GM12878 (cell line): ENCODE results near the gene ZNF341. TPM values are rescaled to one million over a fixed set of nuclear protein-coding genes. Genes with fewer than 3 reads are reported as not detected.

Source experiments
- ATAC-seq: fragments of 200-7000 bp; cut with Tn5 transposase; 3 replicates; pipeline ENCODE4 v1.9.1; 2020; ENCODE audit warnings: mild to moderate bottlenecking, moderate library complexity
- BruUV-seq: library from RNA; stranded (reverse); fragments of 400-500 nt; replicated peaks from 2 replicates; lab custom pipeline; 2021; lab: Mats Ljungman, UMichigan
- CTCF ChIA-PET: fragments of 300-600 bp; sonication (Branson Sonifier 250); formaldehyde crosslinking; extraction: SDS; loops from one replicate; lab custom pipeline; 2021; ENCODE audit warnings: inconsistent platforms; lab: Yijun Ruan, JAX
- POLR2A ChIA-PET: fragments of 350-600 bp; formaldehyde crosslinking; extraction: SDS; loops from one replicate; lab custom pipeline; 2021; ENCODE audit warnings: inconsistent platforms; lab: Charles Lee
- RAD21 ChIA-PET: fragments of 300-600 bp; sonication (Branson Sonifier 250); formaldehyde crosslinking; loops from one replicate; lab custom pipeline; 2023; ENCODE audit warnings: antibody characterized with exemption; ENCODE audit not compliant: unreplicated experiment; lab: Charles Lee
- SMC1A ChIA-PET: fragments of 300-600 bp; sonication (Branson Sonifier 250); formaldehyde crosslinking; loops from one replicate; lab custom pipeline; 2023; ENCODE audit not compliant: unreplicated experiment, uncharacterized antibody; lab: Charles Lee
- DNase-seq: peaks from one replicate; pipeline ENCODE4 v3.0.0-alpha.2; 2011; ENCODE audit warnings: low read depth, low spot score
- FAIRE-seq: peaks from 3 replicates; lab custom pipeline; 2011; peaks lifted over from hg19 to GRCh38; lab: Jason Lieb, UNC
- H2AFZ ChIP-seq: 2 replicates; pipeline ENCODE4 v1.6.0; 2011; ENCODE audit warnings: low read depth, low read length, control low read depth; ENCODE audit not compliant: control insufficient read depth
- H3K27ac ChIP-seq: 2 replicates; pipeline ENCODE4 v1.5.1; 2011; ENCODE audit warnings: control low read depth; ENCODE audit not compliant: control insufficient read depth, insufficient read depth
- H3K27me3 ChIP-seq, 2 experiments: replicated peaks in 1 of 2; 2 replicates each; pipeline versions ENCODE4 v1.6.0 to v1.6.1; 2011; ENCODE audit warnings: low read length in 1 of 2; ENCODE audit not compliant: control insufficient read depth in 2 of 2, insufficient read depth in 2 of 2
- H3K36me3 ChIP-seq, 2 experiments: 2 replicates each; pipeline ENCODE4 v1.5.1; 2011; ENCODE audit warnings: low read length in 1 of 2; ENCODE audit not compliant: control insufficient read depth in 2 of 2, insufficient read depth in 2 of 2
- H3K4me1 ChIP-seq: 2 replicates; pipeline ENCODE4 v1.6.1; 2011; ENCODE audit warnings: mild to moderate bottlenecking, low read length, moderate library complexity, mixed read lengths; ENCODE audit not compliant: control insufficient read depth, insufficient read depth
- H3K4me2 ChIP-seq: 2 replicates; pipeline ENCODE4 v1.6.0; 2011; ENCODE audit warnings: control low read depth; ENCODE audit not compliant: control insufficient read depth, insufficient read depth
- H3K4me3 ChIP-seq: fragments of 200-600 bp; sonication (generic); 2 replicates; pipeline ENCODE4 v1.5.1; 2016
- H3K79me2 ChIP-seq: 2 replicates; pipeline ENCODE4 v1.6.0; 2011; ENCODE audit warnings: low read length; ENCODE audit not compliant: control insufficient read depth, insufficient read depth
- H3K9ac ChIP-seq: 2 replicates; pipeline ENCODE4 v1.8.0; 2011; ENCODE audit warnings: low read length, control low read depth, mixed read lengths; ENCODE audit not compliant: control insufficient read depth, insufficient read depth
- H3K9me3 ChIP-seq: replicated peaks from 3 replicates; pipeline ENCODE4 v1.5.1; 2011; ENCODE audit warnings: mild to moderate bottlenecking, low read length; ENCODE audit not compliant: control insufficient read depth, insufficient read depth
- H4K20me1 ChIP-seq: 2 replicates; pipeline ENCODE4 v1.6.0; 2011; ENCODE audit not compliant: control insufficient read depth, insufficient read depth
- BCL11A ChIP-seq: IDR thresholded peaks from 2 replicates; pipeline ENCODE4 v1.6.1; 2011; ENCODE audit warnings: low read depth, low read length
- CREB1 ChIP-seq: IDR thresholded peaks from 2 replicates; pipeline ENCODE4 v1.6.1; 2012; ENCODE audit warnings: low read depth, mild to moderate bottlenecking, inconsistent platforms
- CREM ChIP-seq: IDR thresholded peaks from 2 replicates; pipeline ENCODE4 v1.6.1; 2014; ENCODE audit warnings: antibody characterized with exemption, low read depth
- FOXK2 ChIP-seq: fragments of 450-650 bp; IDR thresholded peaks from 2 replicates; pipeline ENCODE4 v1.6.1; 2017; ENCODE audit warnings: mild to moderate bottlenecking, moderate library complexity
- HDGF ChIP-seq: fragments of 450-650 bp; IDR thresholded peaks from 2 replicates; pipeline ENCODE4 v1.6.1; 2016; ENCODE audit warnings: antibody characterized with exemption
- JUNB ChIP-seq: IDR thresholded peaks from 2 replicates; pipeline ENCODE4 v1.6.1; 2016; ENCODE audit warnings: antibody characterized with exemption, mild to moderate bottlenecking
- MTA2 ChIP-seq: fragments of 450-650 bp; IDR thresholded peaks from 2 replicates; pipeline ENCODE4 v1.6.1; 2016; ENCODE audit warnings: low read depth, mild to moderate bottlenecking, moderate library complexity
- SMAD1 ChIP-seq: fragments of 450-650 bp; IDR thresholded peaks from 2 replicates; pipeline ENCODE4 v1.6.1; 2018; ENCODE audit warnings: mild to moderate bottlenecking, low read depth; ENCODE audit not compliant: partially characterized antibody
- TCF3 ChIP-seq: IDR thresholded peaks from 2 replicates; pipeline ENCODE4 v1.6.1; 2012; ENCODE audit warnings: low read depth, mild to moderate bottlenecking, low read length, borderline replicate concordance; ENCODE audit not compliant: insufficient read depth
- USF1 ChIP-seq: IDR thresholded peaks from 2 replicates; pipeline ENCODE4 v1.6.1; 2011; ENCODE audit warnings: borderline replicate concordance, low read depth, mild to moderate bottlenecking, moderate library complexity, mixed read lengths, low read length; ENCODE audit not compliant: insufficient read depth; ENCODE audit errors: extremely low read length
- WRNIP1 ChIP-seq: IDR thresholded peaks from 2 replicates; pipeline ENCODE4 v1.6.1; 2011; ENCODE audit warnings: low read depth, low read length, improper control_type of control experiment, borderline replicate concordance
- WGBS: methylation state at CpG from one replicate; pipeline ENCODE4 v1.1.6; 2016; ENCODE audit warnings: low lambda C conversion rate; ENCODE audit not compliant: insufficient replicate concordance, insufficient coverage; ENCODE audit errors: missing lambda C conversion rate; 5-methylcytosine and 5-hydroxymethylcytosine counted together
- in situ Hi-C: fragments of 300-500 bp; cut with MboI; formaldehyde crosslinking; loops from 9 replicates; pipeline ENCODE4 v1.14.3; 2018; ENCODE audit warnings: mixed read lengths
- intact Hi-C: fragments of 100-400 bp; cut with micrococcal nuclease; formaldehyde crosslinking; loops from one replicate; pipeline ENCODE4 v1.14.2; 2022; ENCODE audit not compliant: unreplicated experiment
- polyA plus RNA-seq, 11 experiments: library from polyadenylated mRNA; depleted of rRNA in 4 of 11; unstranded in 6 of 11; stranded (reverse) in 5 of 11; fragments of >200 nt; fragmentation: Nextera tagmentation in 4 of 11; fragmentation: Illumina TruSeq in 1 of 11; extraction: Ambion mirVana in 4 of 11; extraction: Trizol in 1 of 11; gene quantifications; 1 replicate in 1 of 11; 2 replicates in 10 of 11; pipeline versions ENCODE4 v1.2.1 to v1.2.3, GENCODE V29; 2011 to 2016; ENCODE audit warnings: inconsistent platforms in 2 of 11, missing spikeins in 2 of 11, low read depth in 1 of 11
- total RNA-seq, 4 experiments: library from RNA; depleted of rRNA in 3 of 4; stranded (reverse); fragments of >200 nt in 3 of 4; fragmentation: Illumina TruSeq in 1 of 4; extraction: Trizol in 1 of 4; gene quantifications; 2 replicates each; pipeline versions ENCODE4 v1.2.1 to v1.2.3, GENCODE V29; 2013 to 2021
- TF ChIP-seq, protein P1 (sequence below): IDR thresholded peaks from 2 replicates; pipeline ENCODE4 v1.6.1; 2011; ENCODE audit warnings: low read depth, mild to moderate bottlenecking, low read length, moderate library complexity, borderline replicate concordance; ENCODE audit errors: extremely low read depth

Gene ZNF341
- total and polyA plus RNA-seq, 10 of the 15 experiments (the other 5 are each of a cell fraction or from before 2014, with no cell fraction given) = 0.18 to 5.0 (median 2.6) TPM

- POLR2A ChIA-PET = interaction anchor here (0.6 kb wide), 3 partner anchors 153 to 226 kb away, joined by 3 to 5 read pairs (median 4); no protein-coding TSS in a partner anchor
- intact Hi-C loops (no loop called here), in situ Hi-C loops (no loop called here)
- SMC1A ChIA-PET = no interaction called here
- no peaks in the 10 kb centered on the region for H4K20me1 ChIP-seq
- no peaks in the 10 kb centered on the region for H3K79me2 ChIP-seq
- ATAC-seq (no peak), FAIRE-seq (no peak), DNase-seq (no peak)
- 72% methylated on average over 6 of the region's 6 CpGs for WGBS
- no peaks in the 10 kb centered on the region for H3K9me3 ChIP-seq
- no peaks in the 10 kb centered on the region for H3K4me1 ChIP-seq
- CTCF ChIA-PET = no interaction called here
- no peak overlapping the region for H3K27ac ChIP-seq
- H3K4me3 ChIP-seq = no peak overlapping the region
- no TSS peak for BruUV-seq
- H2AFZ ChIP-seq = no peak overlapping the region
- no peak overlapping the region for H3K4me2 ChIP-seq
- no peaks in the 10 kb centered on the region for H3K27me3 ChIP-seq
- no peaks in the 10 kb centered on the region for H3K36me3 ChIP-seq
- RAD21 ChIA-PET = no interaction called here
- H3K9ac ChIP-seq = no peak overlapping the region
- TF ChIP-seq, protein P1, sequence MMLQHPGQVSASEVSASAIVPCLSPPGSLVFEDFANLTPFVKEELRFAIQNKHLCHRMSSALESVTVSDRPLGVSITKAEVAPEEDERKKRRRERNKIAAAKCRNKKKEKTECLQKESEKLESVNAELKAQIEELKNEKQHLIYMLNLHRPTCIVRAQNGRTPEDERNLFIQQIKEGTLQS = no peak
- no peak for TF ChIP-seq SMAD1
- no peak for TF ChIP-seq BCL11A
- no peak for TF ChIP-seq WRNIP1
These were observed 37.2 kb upstream of the ZNF341 start for GRCh38 chr20:33694639-33695012.

GRCh38 chr20:33696448-33696847, 35.3 kb upstream of the ZNF341 start:
- 72% methylated on average over 4 of the region's 4 CpGs for WGBS
- in situ Hi-C loops = no loop called here
- ChIA-PET POLR2A (interaction anchor here (0.6 kb wide), 1 partner anchor 262 kb away, joined by 3 read pairs; no protein-coding TSS in a partner anchor), CTCF (no interaction called here), RAD21 (no interaction called here), SMC1A (no interaction called here)
- H3K4me3 ChIP-seq = no peak overlapping the region
- no peaks in the 10 kb centered on the region for H3K79me2 ChIP-seq
- intact Hi-C loops = no loop called here
- no peaks in the 10 kb centered on the region for H4K20me1 ChIP-seq
- no peak overlapping the region for H2AFZ ChIP-seq
- no TSS peak for BruUV-seq
- H3K4me1 ChIP-seq = no peaks in the 10 kb centered on the region
- H3K36me3 ChIP-seq = no peaks in the 10 kb centered on the region
- H3K27ac ChIP-seq = no peak overlapping the region
- no peaks in the 10 kb centered on the region for H3K9me3 ChIP-seq
- H3K9ac ChIP-seq = no peak overlapping the region
- TF ChIP-seq SMAD1 (no peak), FOXK2 (no peak), HDGF (no peak), USF1 (no peak), CREM (no peak), MTA2 (no peak), TCF3 (no peak), CREB1 (no peak), JUNB (no peak)
- DNase-seq (no peak), ATAC-seq (no peak), FAIRE-seq (no peak)
- H3K27me3 ChIP-seq = no peaks in the 10 kb centered on the region
- no peak overlapping the region for H3K4me2 ChIP-seq
